HepG2 (cell line): ENCODE data around the gene COA4. TPM values are rescaled to one million over a fixed set of nuclear protein-coding genes. Genes with fewer than 3 reads are reported as not detected.
A peak's percentile ranks its signal among the peaks of the same experiment; 100 is the strongest.

ENCODE experiments used
- HNRNPUL1 ChIP-seq: fragments of 200-400 bp; formaldehyde crosslinking; IDR thresholded peaks from 2 replicates; pipeline ENCODE4 v1.6.1; 2017; ENCODE audit warnings: low read depth, mild to moderate bottlenecking, low read length, moderate library complexity
- ISL2 ChIP-seq: sonication (generic); formaldehyde crosslinking; IDR thresholded peaks from 2 replicates; pipeline ENCODE4 v1.5.0; 2020; ENCODE audit warnings: missing genetic modification reagents
- KMT2B ChIP-seq: IDR thresholded peaks from 2 replicates; pipeline ENCODE4 v1.6.1; 2016; ENCODE audit warnings: missing genetic modification reagents, missing compliant biosample characterization
- PAF1 ChIP-seq: IDR thresholded peaks from 2 replicates; pipeline ENCODE4 v1.6.1; 2016; ENCODE audit warnings: missing genetic modification reagents, missing compliant biosample characterization
- SMAD1 ChIP-seq: sonication (generic); formaldehyde crosslinking; IDR thresholded peaks from 2 replicates; pipeline ENCODE4 v1.4.0; 2020; ENCODE audit warnings: missing genetic modification reagents, low read depth, mild to moderate bottlenecking, borderline replicate concordance
- SNAPC4 ChIP-seq: sonication (generic); formaldehyde crosslinking; IDR thresholded peaks from 2 replicates; pipeline ENCODE4 v1.4.0; 2020; ENCODE audit warnings: mild to moderate bottlenecking, missing genetic modification reagents
- SUZ12 ChIP-seq: fragments of 150-350 bp; IDR thresholded peaks from 2 replicates; pipeline ENCODE4 v1.6.1; 2014; ENCODE audit warnings: low read depth, low read length
- TEF ChIP-seq: sonication (generic); formaldehyde crosslinking; IDR thresholded peaks from 2 replicates; pipeline ENCODE4 v1.5.0; 2020; ENCODE audit warnings: missing genetic modification reagents
- TFE3 ChIP-seq: IDR thresholded peaks from 2 replicates; pipeline ENCODE4 v1.6.1; 2016
- XRCC5 ChIP-seq: fragments of 200-400 bp; formaldehyde crosslinking; optimal IDR thresholded peaks from 2 replicates; pipeline ENCODE3; 2017; ENCODE audit warnings: mild to moderate bottlenecking, low read length
- ZNF24 ChIP-seq: fragments of 450-650 bp; IDR thresholded peaks from 2 replicates; pipeline ENCODE4 v1.6.1; 2017; ENCODE audit warnings: antibody characterized with exemption, mild to moderate bottlenecking
- ZNF253 ChIP-seq: sonication (generic); formaldehyde crosslinking; IDR thresholded peaks from 2 replicates; pipeline ENCODE4 v1.8.0; 2022; ENCODE audit warnings: mild to moderate bottlenecking, missing genetic modification reagents, borderline replicate concordance
- ZNF605 ChIP-seq: sonication (generic); formaldehyde crosslinking; IDR thresholded peaks from 2 replicates; pipeline ENCODE4 v1.8.0; 2022; ENCODE audit warnings: mild to moderate bottlenecking, missing genetic modification reagents
- polyA plus RNA-seq, 8 experiments: library from polyadenylated mRNA; depleted of rRNA in 3 of 8; stranded (reverse) in 7 of 8; unstranded in 1 of 8; fragments of >200 nt; fragmentation: Illumina TruSeq in 4 of 8; extraction: Trizol in 4 of 8; gene quantifications; 2 replicates each; pipeline versions ENCODE4 v1.2.1 to v1.2.3, GENCODE V29; 2011 to 2016; ENCODE audit warnings: low read depth in 4 of 8, missing spikeins in 1 of 8, mixed read lengths in 1 of 8; ENCODE audit not compliant: insufficient read depth in 1 of 8
- total RNA-seq, 5 experiments: library from RNA; depleted of rRNA; stranded (reverse); fragments of >200 nt; fragmentation: Illumina TruSeq; extraction: Trizol; gene quantifications; 2 replicates each; pipeline ENCODE4 v1.2.3, GENCODE V29; 2016; ENCODE audit warnings: low read depth in 1 of 5
- TF ChIP-seq, protein P1 (sequence below): sonication (generic); formaldehyde crosslinking; IDR thresholded peaks from 2 replicates; pipeline ENCODE4 v1.4.0; 2020; ENCODE audit warnings: mild to moderate bottlenecking, missing genetic modification reagents
- TF ChIP-seq, protein P2 (sequence below): sonication (generic); formaldehyde crosslinking; IDR thresholded peaks from 2 replicates; pipeline ENCODE4 v1.8.1; 2023; ENCODE audit warnings: mild to moderate bottlenecking, moderate library complexity, missing genetic modification reagents

Gene COA4
- total and polyA plus RNA-seq, 2 of the 13 experiments (the other 11 are each of a cell fraction or from before 2014, with no cell fraction given) = 107 to 109 TPM

DNA sequence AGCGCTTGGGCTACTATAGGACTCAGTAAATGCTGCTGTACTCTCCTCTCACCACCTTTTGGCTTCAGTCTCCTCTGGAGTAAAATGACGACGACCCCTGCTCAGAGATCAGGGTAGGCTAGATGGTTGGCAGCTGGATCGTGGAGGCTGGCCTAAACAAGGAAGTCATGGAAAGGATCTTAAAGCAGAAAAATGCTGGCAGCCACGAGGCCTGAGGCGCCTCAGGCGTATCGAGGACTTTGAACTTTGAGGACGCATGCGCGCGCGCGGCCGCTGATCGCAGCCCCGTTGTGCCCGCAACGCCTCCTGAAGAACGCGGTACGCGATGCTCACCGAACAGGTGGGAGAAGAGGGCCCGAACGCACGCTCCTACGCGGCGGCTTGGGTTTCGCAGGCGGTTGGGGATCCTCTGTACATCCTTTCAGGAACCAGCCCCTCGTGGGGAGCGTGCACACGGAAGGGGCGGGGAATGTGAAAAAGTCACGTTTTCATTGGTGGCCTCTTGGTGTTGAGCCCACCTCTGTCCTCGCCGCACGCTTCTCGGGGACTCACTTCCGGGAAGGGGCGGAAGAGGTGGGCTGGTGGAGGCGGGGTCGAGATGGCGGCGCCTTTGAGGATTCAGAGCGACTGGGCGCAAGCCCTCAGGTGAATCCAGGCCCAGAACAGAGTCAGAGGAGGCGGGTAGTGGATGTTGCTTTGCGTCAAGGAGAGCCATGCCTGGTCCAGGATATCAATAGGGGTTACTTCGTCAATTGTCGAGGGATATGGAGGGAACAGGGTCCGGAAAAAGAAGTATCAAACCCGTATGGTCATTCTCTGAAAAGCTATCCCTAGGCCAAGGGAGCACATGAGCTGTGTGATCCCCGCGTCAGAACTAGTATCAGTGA lies at the start of gene COA4, which contains the start of gene PAAF1 (continued):
- peak; percentile 71 for TF ChIP-seq TFE3 (CRISPR knock-in tag)
- peak; percentile 89 for TF ChIP-seq KMT2B
- TF ChIP-seq, protein P1, sequence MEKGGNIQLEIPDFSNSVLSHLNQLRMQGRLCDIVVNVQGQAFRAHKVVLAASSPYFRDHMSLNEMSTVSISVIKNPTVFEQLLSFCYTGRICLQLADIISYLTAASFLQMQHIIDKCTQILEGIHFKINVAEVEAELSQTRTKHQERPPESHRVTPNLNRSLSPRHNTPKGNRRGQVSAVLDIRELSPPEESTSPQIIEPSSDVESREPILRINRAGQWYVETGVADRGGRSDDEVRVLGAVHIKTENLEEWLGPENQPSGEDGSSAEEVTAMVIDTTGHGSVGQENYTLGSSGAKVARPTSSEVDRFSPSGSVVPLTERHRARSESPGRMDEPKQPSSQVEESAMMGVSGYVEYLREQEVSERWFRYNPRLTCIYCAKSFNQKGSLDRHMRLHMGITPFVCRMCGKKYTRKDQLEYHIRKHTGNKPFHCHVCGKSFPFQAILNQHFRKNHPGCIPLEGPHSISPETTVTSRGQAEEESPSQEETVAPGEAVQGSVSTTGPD = no peak
- TF ChIP-seq PAF1 (CRISPR knock-in tag) = no peak
- peak; percentile 78; the same call in 1 of the 2 replicates for TF ChIP-seq SNAPC4
- peak; percentile 75; the same call in 1 of the 2 replicates for TF ChIP-seq ZNF253 (CRISPR knock-in tag)
- no peak for TF ChIP-seq ISL2 (CRISPR knock-in tag)
- peak; percentile 33; the same call in 1 of the 2 replicates for TF ChIP-seq SMAD1
- TF ChIP-seq SUZ12 = no peak
- TF ChIP-seq ZNF605 (CRISPR knock-in tag) = peak; percentile 87
- no peak for TF ChIP-seq HNRNPUL1
- TF ChIP-seq ZNF24 = no peak
- TF ChIP-seq, protein P2, sequence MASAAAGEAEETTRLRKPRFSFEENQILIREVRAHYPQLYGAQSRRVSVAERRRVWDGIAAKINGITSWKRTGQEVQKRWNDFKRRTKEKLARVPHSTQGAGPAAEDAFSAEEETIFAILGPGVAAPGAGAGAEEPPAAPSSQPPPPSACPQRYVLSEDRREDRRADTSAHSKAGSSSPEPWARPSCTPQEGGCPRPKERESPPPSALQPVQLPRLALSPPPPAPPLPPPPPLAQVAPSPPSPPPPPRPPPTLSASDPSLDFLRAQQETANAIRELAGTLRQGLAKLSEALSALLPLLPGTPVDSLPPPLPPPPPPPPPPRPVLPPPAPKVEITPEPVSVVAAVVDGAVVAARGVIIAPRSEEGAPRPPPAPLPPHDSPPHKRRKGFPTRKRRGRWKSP = peak; percentile 52
- no peak for TF ChIP-seq TEF (CRISPR knock-in tag)
- TF ChIP-seq XRCC5 = peak; percentile 55
